ENCODE measurements around the gene MVB12B.

- TF ChIP-seq, protein P1, sequence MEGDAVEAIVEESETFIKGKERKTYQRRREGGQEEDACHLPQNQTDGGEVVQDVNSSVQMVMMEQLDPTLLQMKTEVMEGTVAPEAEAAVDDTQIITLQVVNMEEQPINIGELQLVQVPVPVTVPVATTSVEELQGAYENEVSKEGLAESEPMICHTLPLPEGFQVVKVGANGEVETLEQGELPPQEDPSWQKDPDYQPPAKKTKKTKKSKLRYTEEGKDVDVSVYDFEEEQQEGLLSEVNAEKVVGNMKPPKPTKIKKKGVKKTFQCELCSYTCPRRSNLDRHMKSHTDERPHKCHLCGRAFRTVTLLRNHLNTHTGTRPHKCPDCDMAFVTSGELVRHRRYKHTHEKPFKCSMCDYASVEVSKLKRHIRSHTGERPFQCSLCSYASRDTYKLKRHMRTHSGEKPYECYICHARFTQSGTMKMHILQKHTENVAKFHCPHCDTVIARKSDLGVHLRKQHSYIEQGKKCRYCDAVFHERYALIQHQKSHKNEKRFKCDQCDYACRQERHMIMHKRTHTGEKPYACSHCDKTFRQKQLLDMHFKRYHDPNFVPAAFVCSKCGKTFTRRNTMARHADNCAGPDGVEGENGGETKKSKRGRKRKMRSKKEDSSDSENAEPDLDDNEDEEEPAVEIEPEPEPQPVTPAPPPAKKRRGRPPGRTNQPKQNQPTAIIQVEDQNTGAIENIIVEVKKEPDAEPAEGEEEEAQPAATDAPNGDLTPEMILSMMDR (IDR thresholded peaks at IDR 0.05; ENCODE audit: low read depth, low read length), result no peak
- TF ChIP-seq POLR2A (IDR thresholded peaks at IDR 0.05; ENCODE audit: extremely low read depth, insufficient read length) (no peak), MYC (IDR thresholded peaks at IDR 0.05; ENCODE audit: low read depth, low read length) (no peak)
Measured at GRCh38 chr9:126292736-126293521, 33.7 kb upstream of the MVB12B start.
